Smooth muscle cell (in vitro differentiated cells): ENCODE results near the gene ADAMTS19. TPM values are rescaled to one million over a fixed set of nuclear protein-coding genes. Genes with fewer than 3 reads are reported as not detected.

ENCODE experiments used
- DNase-seq: peaks from one replicate; lab custom pipeline; 2025; ENCODE audit not compliant: unreplicated experiment; lab: John Stamatoyannopoulos, UW
- H2AFZ ChIP-seq: fragments of 200-600 bp; sonication (generic); 2 replicates; pipeline ENCODE4 v1.6.0; 2016; ENCODE audit warnings: antibody characterized with exemption, low read depth, mild to moderate bottlenecking
- H3F3A ChIP-seq: fragments of 200-600 bp; sonication (generic); 2 replicates; pipeline ENCODE4 v1.6.0; 2017; ENCODE audit warnings: antibody characterized with exemption, low read depth
- H3K27ac ChIP-seq: fragments of 200-600 bp; sonication (generic); 2 replicates; pipeline ENCODE4 v1.5.1; 2016; ENCODE audit warnings: low read depth, mild to moderate bottlenecking
- H3K27me3 ChIP-seq: fragments of 200-600 bp; sonication (generic); 2 replicates; pipeline ENCODE4 v1.6.1; 2016; ENCODE audit warnings: low read depth, mild to moderate bottlenecking
- H3K36me3 ChIP-seq: fragments of 200-600 bp; sonication (generic); 2 replicates; pipeline ENCODE4 v1.5.1; 2016; ENCODE audit warnings: low read depth
- H3K4me1 ChIP-seq: fragments of 200-600 bp; sonication (generic); 2 replicates; pipeline ENCODE4 v1.5.1; 2016; ENCODE audit warnings: low read depth
- H3K4me2 ChIP-seq: fragments of 200-600 bp; sonication (generic); 2 replicates; pipeline ENCODE4 v1.6.0; 2016; ENCODE audit warnings: mild to moderate bottlenecking
- H3K4me3 ChIP-seq: fragments of 200-600 bp; sonication (generic); 2 replicates; pipeline ENCODE4 v1.5.1; 2016; ENCODE audit warnings: mild to moderate bottlenecking
- H3K79me2 ChIP-seq: fragments of 200-600 bp; sonication (generic); 2 replicates; pipeline ENCODE4 v1.6.0; 2016; ENCODE audit warnings: low read depth, mild to moderate bottlenecking
- H3K9ac ChIP-seq: fragments of 200-600 bp; sonication (generic); 2 replicates; pipeline ENCODE4 v1.6.0; 2016; ENCODE audit warnings: low read depth
- H3K9me3 ChIP-seq: fragments of 200-600 bp; sonication (generic); replicated peaks from 2 replicates; pipeline ENCODE4 v1.5.1; 2016; ENCODE audit warnings: low read depth
- H4K20me1 ChIP-seq: fragments of 200-600 bp; sonication (generic); 2 replicates; pipeline ENCODE4 v1.6.0; 2016; ENCODE audit warnings: low read depth
- WGBS: methylation state at CpG from one replicate; pipeline ENCODE4 v1.1.7; 2016; ENCODE audit warnings: low lambda C conversion rate; 5-methylcytosine and 5-hydroxymethylcytosine counted together
- polyA plus RNA-seq: library from polyadenylated mRNA; unstranded; fragments of >200 nt; fragmentation: Nextera tagmentation; extraction: Ambion mirVana; gene quantifications from 2 replicates; pipeline ENCODE4 v1.2.1, GENCODE V29; 2016
- total RNA-seq: library from RNA; depleted of rRNA; stranded (reverse); fragments of >200 nt; gene quantifications from 2 replicates; pipeline ENCODE4 v1.2.3, GENCODE V29; 2014
- TF ChIP-seq, protein P1 (sequence below): fragments of 200-600 bp; sonication (generic); IDR thresholded peaks from 2 replicates; pipeline ENCODE4 v1.5.1; 2017; ENCODE audit warnings: borderline replicate concordance, mild to moderate bottlenecking, antibody characterized with exemption; ENCODE audit not compliant: insufficient read depth, poor library complexity, severe bottlenecking

Gene ADAMTS19
- total and polyA plus RNA-seq, 2 experiments from 2014 or later: 4.5 to 4.9 TPM

DNA sequence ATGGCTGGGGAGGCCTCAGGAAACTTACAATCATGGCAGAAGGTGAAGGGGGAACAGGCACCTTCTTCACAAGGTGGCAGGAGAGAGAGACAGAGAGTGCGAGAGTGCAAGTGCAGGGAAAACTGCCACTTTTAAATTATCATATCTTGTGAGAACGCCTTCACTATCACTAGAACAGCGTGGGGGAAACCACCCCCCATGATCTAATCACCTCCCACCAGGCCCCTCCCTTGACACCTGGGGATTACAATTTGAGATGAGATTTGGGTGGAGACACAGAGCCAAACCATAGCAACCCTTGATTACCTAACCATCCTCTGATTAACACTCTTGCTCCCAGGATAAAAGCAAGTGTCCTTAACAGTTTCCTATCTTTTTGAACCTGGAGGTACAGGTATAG, 21.1 kb downstream of the ADAMTS19 start:
- 75% methylated on average over 3 of the region's 3 CpGs for WGBS
- Histone ChIP-seq H3F3A (no peaks in the 10 kb centered on the region), H3K4me1 (peaks cover 4% of the 10 kb centered on the region), H4K20me1 (no peaks in the 10 kb centered on the region), H3K4me2 (no peak overlapping the region), H3K79me2 (peaks cover 5% of the 10 kb centered on the region), H3K9me3 (no peaks in the 10 kb centered on the region), H3K36me3 (no peaks in the 10 kb centered on the region), H3K27ac (no peak overlapping the region), H2AFZ (no peak overlapping the region), H3K4me3 (no peak overlapping the region), H3K27me3 (no peaks in the 10 kb centered on the region), H3K9ac (no peak overlapping the region)
- TF ChIP-seq, protein P1, sequence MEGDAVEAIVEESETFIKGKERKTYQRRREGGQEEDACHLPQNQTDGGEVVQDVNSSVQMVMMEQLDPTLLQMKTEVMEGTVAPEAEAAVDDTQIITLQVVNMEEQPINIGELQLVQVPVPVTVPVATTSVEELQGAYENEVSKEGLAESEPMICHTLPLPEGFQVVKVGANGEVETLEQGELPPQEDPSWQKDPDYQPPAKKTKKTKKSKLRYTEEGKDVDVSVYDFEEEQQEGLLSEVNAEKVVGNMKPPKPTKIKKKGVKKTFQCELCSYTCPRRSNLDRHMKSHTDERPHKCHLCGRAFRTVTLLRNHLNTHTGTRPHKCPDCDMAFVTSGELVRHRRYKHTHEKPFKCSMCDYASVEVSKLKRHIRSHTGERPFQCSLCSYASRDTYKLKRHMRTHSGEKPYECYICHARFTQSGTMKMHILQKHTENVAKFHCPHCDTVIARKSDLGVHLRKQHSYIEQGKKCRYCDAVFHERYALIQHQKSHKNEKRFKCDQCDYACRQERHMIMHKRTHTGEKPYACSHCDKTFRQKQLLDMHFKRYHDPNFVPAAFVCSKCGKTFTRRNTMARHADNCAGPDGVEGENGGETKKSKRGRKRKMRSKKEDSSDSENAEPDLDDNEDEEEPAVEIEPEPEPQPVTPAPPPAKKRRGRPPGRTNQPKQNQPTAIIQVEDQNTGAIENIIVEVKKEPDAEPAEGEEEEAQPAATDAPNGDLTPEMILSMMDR: no peak
- no peak for DNase-seq

DNA sequence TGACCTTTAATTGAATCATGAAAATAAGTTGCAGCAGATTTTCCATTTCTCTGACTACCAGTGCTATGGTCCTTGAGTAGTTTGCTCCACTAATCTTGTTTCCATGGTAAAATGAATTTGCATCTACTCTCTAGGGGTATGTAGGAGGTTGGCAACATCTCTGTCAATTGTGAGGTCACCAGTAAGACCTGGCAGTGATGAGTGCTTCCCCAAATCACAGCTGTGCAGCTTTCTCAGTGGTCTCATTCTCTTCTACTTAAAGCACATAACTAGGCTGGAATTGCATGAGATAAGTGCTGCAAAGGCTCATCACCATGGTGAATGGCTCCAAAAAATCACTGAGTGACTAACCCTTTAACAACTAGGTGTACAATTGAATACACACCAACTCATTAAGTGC, 36.3 kb downstream of the ADAMTS19 start:
- Histone ChIP-seq H3K79me2 (no peaks in the 10 kb centered on the region), H3K4me1 (no peaks in the 10 kb centered on the region), H3K4me2 (no peak overlapping the region), H3K27me3 (no peaks in the 10 kb centered on the region), H3K4me3 (no peak overlapping the region), H3F3A (no peaks in the 10 kb centered on the region), H3K9me3 (no peaks in the 10 kb centered on the region), H3K36me3 (no peaks in the 10 kb centered on the region), H2AFZ (no peak overlapping the region), H4K20me1 (no peaks in the 10 kb centered on the region), H3K27ac (no peak overlapping the region), H3K9ac (no peak overlapping the region)
- no peak for DNase-seq
- TF ChIP-seq, protein P1: no peak

DNA sequence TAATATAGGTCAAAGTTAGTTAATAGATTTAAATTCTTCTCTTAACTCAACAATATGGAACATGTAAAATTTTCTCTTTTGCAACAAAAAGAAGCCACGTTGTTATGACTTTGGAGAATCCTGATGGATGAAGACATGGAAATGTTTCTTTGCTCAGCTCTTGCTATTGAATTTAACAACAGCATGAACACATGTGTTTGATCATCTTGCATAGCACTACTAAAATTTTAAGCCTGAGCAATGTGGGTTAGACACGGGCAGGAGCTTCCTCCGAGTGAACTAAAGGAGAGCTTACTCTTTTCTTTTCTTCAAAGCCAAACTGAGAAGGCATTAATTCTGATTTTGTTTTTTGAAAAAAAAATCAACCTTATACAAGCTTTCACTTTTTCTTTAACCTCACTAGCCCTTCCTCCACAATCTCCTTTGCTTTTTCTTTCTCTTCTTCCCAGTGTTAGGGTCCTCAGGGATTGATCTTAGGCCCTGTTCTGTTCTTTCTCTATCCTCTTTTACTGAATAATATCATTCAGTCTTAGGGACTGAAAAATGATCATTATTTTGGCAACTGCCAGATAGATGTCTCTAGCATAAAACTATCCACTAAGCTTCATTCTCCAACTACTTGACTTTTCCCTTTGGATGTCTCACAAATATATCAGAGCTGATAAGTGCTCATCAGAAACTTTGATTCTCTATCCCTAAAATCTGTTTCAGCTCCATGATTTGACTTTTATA, 36.9 kb downstream of the ADAMTS19 start:
- no peaks in the 10 kb centered on the region for H4K20me1 ChIP-seq
- TF ChIP-seq, protein P1: no peak
- no peaks in the 10 kb centered on the region for H3K79me2 ChIP-seq
- H3K4me3 ChIP-seq: no peak overlapping the region
- no peaks in the 10 kb centered on the region for H3K9me3 ChIP-seq
- no peak overlapping the region for H3K9ac ChIP-seq
- H3K36me3 ChIP-seq: no peaks in the 10 kb centered on the region
- no peaks in the 10 kb centered on the region for H3F3A ChIP-seq
- no peak for DNase-seq
- H3K4me1 ChIP-seq: no peaks in the 10 kb centered on the region
- WGBS: 90% methylated on average over 3 of the region's 3 CpGs
- H3K4me2 ChIP-seq: no peak overlapping the region
- no peak overlapping the region for H2AFZ ChIP-seq
- no peaks in the 10 kb centered on the region for H3K27me3 ChIP-seq
- H3K27ac ChIP-seq: no peak overlapping the region

DNA sequence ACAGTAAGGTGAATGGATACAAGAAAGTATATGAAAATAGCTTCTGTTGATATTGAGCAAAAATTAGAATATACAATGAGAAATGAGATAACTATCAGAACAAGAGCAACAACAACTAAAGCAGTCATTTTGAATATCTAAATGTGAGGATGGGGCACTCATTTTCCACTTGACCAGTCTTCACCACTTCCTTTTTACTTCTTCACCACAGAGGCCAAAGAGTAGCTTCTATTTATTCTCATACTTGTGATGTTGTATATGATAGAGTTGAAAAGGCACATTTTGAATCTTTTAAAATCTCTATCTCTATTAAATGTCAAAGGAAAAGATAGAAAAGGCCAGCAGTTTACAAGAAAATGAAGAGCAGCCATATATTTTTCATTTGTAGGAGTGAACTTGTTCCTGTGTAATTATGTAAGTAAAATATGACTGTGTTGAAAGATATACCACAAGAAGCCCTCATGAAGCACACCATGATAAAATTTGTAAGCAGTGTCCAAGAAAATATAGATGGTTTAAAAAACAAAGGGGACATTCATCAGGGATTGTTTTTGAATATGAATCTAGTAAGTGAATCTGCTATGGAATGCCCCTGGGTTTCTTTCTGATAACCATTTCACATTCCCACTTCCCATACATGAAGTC, 39.2 kb downstream of the ADAMTS19 start:
- H3F3A ChIP-seq: no peaks in the 10 kb centered on the region
- peak overlapping the region; percentile 10 for H2AFZ ChIP-seq
- H3K4me2 ChIP-seq: no peak overlapping the region
- no peaks in the 10 kb centered on the region for H4K20me1 ChIP-seq
- no peak overlapping the region for H3K27ac ChIP-seq
- H3K27me3 ChIP-seq: no peaks in the 10 kb centered on the region
- no peak overlapping the region for H3K4me3 ChIP-seq
- no peak overlapping the region for H3K9ac ChIP-seq
- DNase-seq: no peak
- no peaks in the 10 kb centered on the region for H3K79me2 ChIP-seq
- no peaks in the 10 kb centered on the region for H3K4me1 ChIP-seq
- TF ChIP-seq, protein P1: no peak
- H3K9me3 ChIP-seq: no peaks in the 10 kb centered on the region
- no peaks in the 10 kb centered on the region for H3K36me3 ChIP-seq
